Ishikawa (cell line): Measurements from ENCODE around the gene FAM193B.

Experiments used
- EP300 ChIP-seq: IDR thresholded peaks from 2 replicates; pipeline ENCODE4 v1.6.1; 2012; ENCODE audit warnings: borderline replicate concordance
- FOXM1 ChIP-seq: IDR thresholded peaks from 2 replicates; pipeline ENCODE4 v1.6.1; 2012; ENCODE audit warnings: low read depth, borderline replicate concordance
- NFIC ChIP-seq: IDR thresholded peaks from 2 replicates; pipeline ENCODE4 v1.6.1; 2012
- RAD21 ChIP-seq: IDR thresholded peaks from 2 replicates; pipeline ENCODE4 v1.6.1; 2012; ENCODE audit warnings: low read depth
- TAF1 ChIP-seq: IDR thresholded peaks from 2 replicates; pipeline ENCODE4 v1.6.1; 2012; ENCODE audit warnings: low read depth, mild to moderate bottlenecking
- TCF12 ChIP-seq: IDR thresholded peaks from 2 replicates; pipeline ENCODE4 v1.6.1; 2012; ENCODE audit warnings: low read depth
- TEAD4 ChIP-seq: IDR thresholded peaks from 2 replicates; pipeline ENCODE4 v1.6.1; 2012
- YY1 ChIP-seq: IDR thresholded peaks from 2 replicates; pipeline ENCODE4 v1.6.1; 2012; ENCODE audit warnings: low read depth
- TF ChIP-seq, protein P1 (sequence below): IDR thresholded peaks from 2 replicates; pipeline ENCODE4 v1.6.1; 2012

DNA sequence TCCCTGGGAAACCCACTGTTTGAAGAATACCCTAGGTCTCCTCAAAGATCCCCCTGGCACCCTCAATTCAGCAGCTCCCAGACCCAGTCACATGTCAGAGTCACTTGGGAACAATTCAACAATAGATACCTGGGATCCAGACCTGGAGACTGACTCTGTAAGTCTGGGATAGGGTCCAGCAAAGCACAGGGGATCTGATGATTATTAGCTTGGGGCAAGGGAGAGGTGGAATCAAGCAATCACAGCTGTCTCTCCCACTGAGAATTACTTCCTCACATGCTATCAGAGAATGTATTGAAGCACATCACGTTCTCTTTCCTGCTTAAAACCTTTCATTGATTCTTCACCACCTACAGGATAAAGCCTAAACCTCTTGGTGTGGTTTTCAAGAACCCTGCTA is 5.9 kb downstream of the FAM193B start:
- TF ChIP-seq TCF12 (no peak), YY1 (no peak), EP300 (no peak), RAD21 (no peak), TEAD4 (no peak), TAF1 (no peak), FOXM1 (no peak), NFIC (no peak)
- TF ChIP-seq, protein P1, sequence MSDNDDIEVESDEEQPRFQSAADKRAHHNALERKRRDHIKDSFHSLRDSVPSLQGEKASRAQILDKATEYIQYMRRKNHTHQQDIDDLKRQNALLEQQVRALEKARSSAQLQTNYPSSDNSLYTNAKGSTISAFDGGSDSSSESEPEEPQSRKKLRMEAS: no peak
